PFSK-1 (cell line): ENCODE measurements around the gene STIM1.

Experiments
- FOXP2 ChIP-seq: optimal IDR thresholded peaks from 2 replicates; pipeline ENCODE3; 2011; ENCODE audit warnings: borderline replicate concordance, control low read depth, inconsistent platforms; ENCODE audit not compliant: insufficient read depth; ENCODE audit errors: extremely low read length, extremely low read depth
- POLR2AphosphoS5 ChIP-seq: IDR thresholded peaks from 2 replicates; pipeline ENCODE4 v1.6.1; 2012; ENCODE audit warnings: low read depth, mild to moderate bottlenecking, control low read depth, low read length, moderate library complexity
- REST ChIP-seq, 2 experiments: IDR thresholded peaks; 2 replicates each; pipeline versions ENCODE4 v1.6.1 to v1.8.0; 2011 to 2012; ENCODE audit warnings: low read depth in 2 of 2, low read length in 2 of 2, control low read depth in 1 of 2, inconsistent platforms in 1 of 2, mild to moderate bottlenecking in 1 of 2, moderate library complexity in 1 of 2; ENCODE audit not compliant: insufficient read depth in 1 of 2
- SIN3A ChIP-seq: IDR thresholded peaks from 2 replicates; pipeline ENCODE4 v1.6.1; 2012; ENCODE audit warnings: mild to moderate bottlenecking, low read length, moderate library complexity, borderline replicate concordance; ENCODE audit not compliant: insufficient read depth
- TAF1 ChIP-seq: IDR thresholded peaks from 2 replicates; pipeline ENCODE4 v1.6.1; 2012; ENCODE audit warnings: low read length, control low read depth, borderline replicate concordance; ENCODE audit not compliant: insufficient read depth

Gene STIM1

GRCh38 chr11:4050138-4050537, 194.7 kb downstream of the STIM1 start:
- TF ChIP-seq REST (IDR thresholded peaks at IDR 0.05; ENCODE audit: insufficient read depth in 1 of 2, low read depth in 2 of 2, low read length in 2 of 2) (no peak), TAF1 (no peak), SIN3A (no peak), FOXP2 (no peak), POLR2AphosphoS5 (no peak)

GRCh38 chr11:4054643-4055042, 199.2 kb downstream of the STIM1 start:
- no peak for TF ChIP-seq SIN3A
- no peak for TF ChIP-seq REST (IDR thresholded peaks at IDR 0.05; ENCODE audit: insufficient read depth in 1 of 2, low read depth in 2 of 2, low read length in 2 of 2)
- no peak for TF ChIP-seq TAF1
- no peak for TF ChIP-seq FOXP2
- no peak for TF ChIP-seq POLR2AphosphoS5

GRCh38 chr11:4059424-4059823, 204.0 kb downstream of the STIM1 start:
- no peak for TF ChIP-seq POLR2AphosphoS5
- no peak for TF ChIP-seq FOXP2
- TF ChIP-seq REST (IDR thresholded peaks at IDR 0.05; ENCODE audit: insufficient read depth in 1 of 2, low read depth in 2 of 2, low read length in 2 of 2) = no peak
- TF ChIP-seq TAF1 = no peak
- no peak for TF ChIP-seq SIN3A

- no peak for TF ChIP-seq SIN3A
- TF ChIP-seq POLR2AphosphoS5 = no peak
- TF ChIP-seq FOXP2 = no peak
- TF ChIP-seq TAF1 = no peak
- TF ChIP-seq REST (IDR thresholded peaks at IDR 0.05; ENCODE audit: insufficient read depth in 1 of 2, low read depth in 2 of 2, low read length in 2 of 2) = no peak
These were observed 204.9 kb downstream of the STIM1 start for GRCh38 chr11:4060182-4060923.

- TF ChIP-seq FOXP2 = no peak
- no peak for TF ChIP-seq SIN3A
- no peak for TF ChIP-seq REST (IDR thresholded peaks at IDR 0.05; ENCODE audit: insufficient read depth in 1 of 2, low read depth in 2 of 2, low read length in 2 of 2)
- no peak for TF ChIP-seq TAF1
- TF ChIP-seq POLR2AphosphoS5 = no peak
These were observed 206.2 kb downstream of the STIM1 start for GRCh38 chr11:4061700-4062099.
